Neural progenitor cell (in vitro differentiated cells): Measurements from ENCODE around the gene HTR6. TPM values are rescaled to one million over a fixed set of nuclear protein-coding genes. Genes with fewer than 3 reads are reported as not detected.

Source experiments
- DNase-seq: peaks from one replicate; pipeline ENCODE4 v3.0.0-alpha.2; 2016; ENCODE audit warnings: low spot score
- H2AFZ ChIP-seq: fragments of 200-600 bp; sonication (generic); replicated peaks from 2 replicates; pipeline ENCODE4 v1.6.1; 2016; ENCODE audit warnings: antibody characterized with exemption
- H3F3A ChIP-seq: fragments of 200-600 bp; sonication (generic); 2 replicates; pipeline ENCODE4 v1.6.1; 2016; ENCODE audit warnings: antibody characterized with exemption, low read depth
- H3K27ac ChIP-seq: fragments of 200-600 bp; sonication (generic); 2 replicates; pipeline ENCODE4 v1.5.1; 2016; ENCODE audit warnings: mild to moderate bottlenecking
- H3K27me3 ChIP-seq: fragments of 200-600 bp; sonication (generic); 2 replicates; pipeline ENCODE4 v1.6.1; 2016; ENCODE audit warnings: mild to moderate bottlenecking, moderate library complexity
- H3K36me3 ChIP-seq: fragments of 200-600 bp; sonication (generic); 2 replicates; pipeline ENCODE4 v1.5.1; 2016
- H3K4me1 ChIP-seq: fragments of 200-600 bp; sonication (generic); 2 replicates; pipeline ENCODE4 v1.6.1; 2016; ENCODE audit warnings: mixed run types
- H3K4me2 ChIP-seq: fragments of 200-600 bp; sonication (generic); 2 replicates; pipeline ENCODE4 v1.6.1; 2016
- H3K4me3 ChIP-seq: fragments of 200-600 bp; sonication (generic); 2 replicates; pipeline ENCODE4 v1.5.1; 2016
- H3K79me2 ChIP-seq: fragments of 200-600 bp; sonication (generic); 2 replicates; pipeline ENCODE4 v1.6.1; 2016; ENCODE audit warnings: low read depth
- H3K9ac ChIP-seq: fragments of 200-600 bp; sonication (generic); 2 replicates; pipeline ENCODE4 v1.6.1; 2016
- H3K9me3 ChIP-seq: fragments of 200-600 bp; sonication (generic); 2 replicates; pipeline ENCODE4 v1.5.1; 2016; ENCODE audit warnings: low read depth
- H4K20me1 ChIP-seq: fragments of 200-600 bp; sonication (generic); 2 replicates; pipeline ENCODE4 v1.6.1; 2016; ENCODE audit warnings: low read depth
- H3K27ac Mint-ChIP-seq: 3 replicates; pipeline ENCODE4 v1.8.0; 2021; ENCODE audit warnings: mixed read lengths
- H3K27me3 Mint-ChIP-seq: 2 replicates; pipeline ENCODE4 v1.8.0; 2022; ENCODE audit warnings: low read depth, mild to moderate bottlenecking, inconsistent platforms, moderate library complexity, mixed read lengths; ENCODE audit not compliant: insufficient read depth
- H3K36me3 Mint-ChIP-seq: 3 replicates; pipeline ENCODE4 v1.8.0; 2021; ENCODE audit warnings: mixed read lengths
- H3K4me1 Mint-ChIP-seq: 3 replicates; pipeline ENCODE4 v1.8.0; 2021; ENCODE audit warnings: mixed read lengths
- H3K4me3 Mint-ChIP-seq: 3 replicates; pipeline ENCODE4 v1.8.0; 2021; ENCODE audit warnings: mild to moderate bottlenecking, moderate library complexity, mixed read lengths
- H3K9me3 Mint-ChIP-seq: 3 replicates; pipeline ENCODE4 v1.8.0; 2020; ENCODE audit warnings: mixed read lengths
- EZH2 ChIP-seq: fragments of 200-600 bp; sonication (generic); IDR thresholded peaks from 2 replicates; pipeline ENCODE4 v1.6.1; 2017; ENCODE audit warnings: antibody characterized with exemption, mild to moderate bottlenecking, moderate library complexity
- EZH2phosphoT487 ChIP-seq: fragments of 200-600 bp; sonication (generic); IDR thresholded peaks from 2 replicates; pipeline ENCODE4 v1.6.1; 2017; ENCODE audit warnings: antibody characterized with exemption
- total RNA-seq: library from RNA; depleted of rRNA; stranded (reverse); fragments of >200 nt; gene quantifications from 2 replicates; pipeline ENCODE4 v1.2.3, GENCODE V29; 2015; ENCODE audit warnings: low replicate concordance
- TF ChIP-seq, protein P1 (sequence below): fragments of 200-600 bp; sonication (generic); IDR thresholded peaks from 2 replicates; pipeline ENCODE4 v1.5.1; 2017; ENCODE audit warnings: antibody characterized with exemption, mild to moderate bottlenecking

HTR6 gene
- total RNA-seq, 1 donor from 2014 or later: not detected

DNA sequence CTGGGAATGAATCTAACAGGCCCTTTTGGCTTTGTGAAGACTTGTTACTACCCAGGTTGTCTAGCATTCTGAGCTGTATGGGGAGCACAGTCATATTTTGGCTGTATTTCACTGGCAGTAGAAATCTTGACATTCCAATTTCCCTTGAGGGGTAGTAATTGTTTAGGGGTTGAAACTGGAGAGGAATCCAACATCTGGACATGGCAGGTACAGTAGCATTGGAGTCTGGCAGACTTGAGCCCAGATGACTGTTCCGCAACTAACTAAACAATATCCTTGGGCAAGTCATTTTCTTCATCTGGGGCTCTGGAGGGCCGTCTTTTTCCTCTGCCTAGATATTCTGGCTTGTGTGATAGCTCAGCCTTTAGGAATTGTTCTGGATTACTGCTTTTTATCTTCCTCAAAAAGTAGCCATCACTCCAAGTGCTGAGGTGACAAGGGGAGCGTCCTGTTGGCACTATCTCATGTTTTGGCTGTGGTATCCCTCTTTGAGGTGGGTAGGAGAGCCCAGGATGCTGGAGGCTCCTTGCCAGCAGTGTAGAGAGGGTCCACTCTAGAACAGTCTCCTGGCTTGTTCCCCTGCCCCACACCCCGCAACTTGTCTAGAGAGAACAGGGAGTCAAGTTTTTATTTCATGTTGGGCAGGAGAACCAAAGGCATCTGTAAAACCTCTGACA is 43.3 kb upstream of the HTR6 start:
- DNase-seq: no peak
- Mint-ChIP-seq H3K4me1 (peaks cover 7% of the 10 kb centered on the region), H3K27ac (no peak overlapping the region), H3K27me3 (no peaks in the 10 kb centered on the region), H3K36me3 (peaks cover 10% of the 10 kb centered on the region), H3K9me3 (no peaks in the 10 kb centered on the region), H3K4me3 (no peak overlapping the region)
- H3K36me3 ChIP-seq: no peaks in the 10 kb centered on the region
- no peaks in the 10 kb centered on the region for H3F3A ChIP-seq
- H3K9ac ChIP-seq: no peak overlapping the region
- H3K4me2 ChIP-seq: no peak overlapping the region
- peaks cover 20% of the 10 kb centered on the region for H3K79me2 ChIP-seq
- no peak for TF ChIP-seq EZH2
- TF ChIP-seq EZH2phosphoT487: no peak
- TF ChIP-seq, protein P1, sequence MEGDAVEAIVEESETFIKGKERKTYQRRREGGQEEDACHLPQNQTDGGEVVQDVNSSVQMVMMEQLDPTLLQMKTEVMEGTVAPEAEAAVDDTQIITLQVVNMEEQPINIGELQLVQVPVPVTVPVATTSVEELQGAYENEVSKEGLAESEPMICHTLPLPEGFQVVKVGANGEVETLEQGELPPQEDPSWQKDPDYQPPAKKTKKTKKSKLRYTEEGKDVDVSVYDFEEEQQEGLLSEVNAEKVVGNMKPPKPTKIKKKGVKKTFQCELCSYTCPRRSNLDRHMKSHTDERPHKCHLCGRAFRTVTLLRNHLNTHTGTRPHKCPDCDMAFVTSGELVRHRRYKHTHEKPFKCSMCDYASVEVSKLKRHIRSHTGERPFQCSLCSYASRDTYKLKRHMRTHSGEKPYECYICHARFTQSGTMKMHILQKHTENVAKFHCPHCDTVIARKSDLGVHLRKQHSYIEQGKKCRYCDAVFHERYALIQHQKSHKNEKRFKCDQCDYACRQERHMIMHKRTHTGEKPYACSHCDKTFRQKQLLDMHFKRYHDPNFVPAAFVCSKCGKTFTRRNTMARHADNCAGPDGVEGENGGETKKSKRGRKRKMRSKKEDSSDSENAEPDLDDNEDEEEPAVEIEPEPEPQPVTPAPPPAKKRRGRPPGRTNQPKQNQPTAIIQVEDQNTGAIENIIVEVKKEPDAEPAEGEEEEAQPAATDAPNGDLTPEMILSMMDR: no peak
- H3K4me1 ChIP-seq: peaks cover 10% of the 10 kb centered on the region
- no peak overlapping the region for H3K27ac ChIP-seq
- no peak overlapping the region for H2AFZ ChIP-seq
- no peak overlapping the region for H3K4me3 ChIP-seq
- H3K27me3 ChIP-seq: no peaks in the 10 kb centered on the region
- no peaks in the 10 kb centered on the region for H3K9me3 ChIP-seq
- peaks cover 12% of the 10 kb centered on the region for H4K20me1 ChIP-seq

DNA sequence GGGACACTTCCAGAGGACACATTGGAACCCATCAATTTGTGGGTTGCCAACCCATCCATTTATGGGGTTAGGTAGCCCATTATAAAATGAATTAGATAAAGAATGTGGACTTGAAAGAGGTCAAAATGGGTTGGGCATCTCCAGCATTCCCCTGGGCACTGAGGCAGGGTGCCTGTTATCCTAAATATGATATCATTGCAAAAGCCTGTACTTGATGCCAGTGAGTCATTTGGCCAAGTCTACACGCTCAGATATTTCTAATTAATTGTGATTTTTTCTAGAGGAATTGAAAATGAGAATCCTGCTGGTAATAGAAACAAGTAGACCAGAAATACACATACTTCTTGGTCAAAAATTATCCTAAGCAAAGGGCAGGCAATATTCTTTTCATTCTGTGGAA is 42.5 kb upstream of the HTR6 start:
- Histone ChIP-seq H3K27me3 (no peaks in the 10 kb centered on the region), H2AFZ (no peak overlapping the region), H4K20me1 (peaks cover 9% of the 10 kb centered on the region), H3K79me2 (peaks cover 20% of the 10 kb centered on the region), H3K4me2 (no peak overlapping the region), H3K36me3 (no peaks in the 10 kb centered on the region), H3K9me3 (no peaks in the 10 kb centered on the region), H3K27ac (no peak overlapping the region), H3K9ac (no peak overlapping the region), H3K4me1 (peaks cover 10% of the 10 kb centered on the region), H3F3A (no peaks in the 10 kb centered on the region), H3K4me3 (no peak overlapping the region)
- Mint-ChIP-seq H3K4me1 (peaks cover 6% of the 10 kb centered on the region), H3K27me3 (no peaks in the 10 kb centered on the region), H3K4me3 (no peak overlapping the region), H3K36me3 (peaks cover 8% of the 10 kb centered on the region), H3K27ac (no peak overlapping the region), H3K9me3 (no peaks in the 10 kb centered on the region)
- TF ChIP-seq, protein P1: no peak
- TF ChIP-seq EZH2phosphoT487 (no peak), EZH2 (no peak)
- no peak for DNase-seq

DNA sequence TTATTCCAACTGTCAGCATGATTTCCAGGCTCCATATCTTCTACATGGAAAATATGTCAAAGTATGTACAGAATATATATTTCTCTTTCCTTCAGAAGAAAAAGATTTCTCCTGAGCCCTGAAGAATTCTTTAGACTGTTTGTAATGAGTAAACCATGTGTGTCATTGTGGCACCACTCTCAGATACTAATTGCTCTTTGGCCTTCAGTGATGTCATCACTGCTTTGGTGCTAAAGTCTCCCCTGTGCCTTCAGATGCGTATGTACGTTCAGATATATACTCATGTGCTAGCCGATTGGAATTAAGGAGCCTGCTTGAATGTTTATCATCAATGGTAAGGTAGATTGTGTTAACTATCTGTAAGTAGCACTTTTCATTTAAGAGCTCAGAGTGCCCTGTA is 41.2 kb upstream of the HTR6 start:
- Histone ChIP-seq H3K9ac (no peak overlapping the region), H3K27me3 (no peaks in the 10 kb centered on the region), H3K4me3 (no peak overlapping the region), H3K36me3 (no peaks in the 10 kb centered on the region), H3K27ac (no peak overlapping the region), H2AFZ (no peak overlapping the region), H3K4me2 (no peak overlapping the region), H4K20me1 (peaks cover 2% of the 10 kb centered on the region), H3K4me1 (peaks cover 10% of the 10 kb centered on the region), H3F3A (no peaks in the 10 kb centered on the region), H3K79me2 (peaks cover 20% of the 10 kb centered on the region), H3K9me3 (no peaks in the 10 kb centered on the region)
- Mint-ChIP-seq H3K27ac (no peak overlapping the region), H3K4me1 (peaks cover 6% of the 10 kb centered on the region), H3K9me3 (no peaks in the 10 kb centered on the region), H3K36me3 (peaks cover 15% of the 10 kb centered on the region), H3K4me3 (no peak overlapping the region), H3K27me3 (no peaks in the 10 kb centered on the region)
- DNase-seq: no peak
- TF ChIP-seq EZH2 (no peak), EZH2phosphoT487 (no peak)
- TF ChIP-seq, protein P1: no peak
